GM21717 (cell line): ENCODE data around the gene MRPS35.

Experiments
- ATAC-seq: cut with Tn5 transposase; IDR thresholded peaks from one replicate; pipeline ENCODE4 v1.9.1; 2021; ENCODE audit warnings: mild to moderate bottlenecking, moderate library complexity; ENCODE audit not compliant: unreplicated experiment

The MRPS35 gene

GRCh38 chr12:27805238-27805637 is 94.6 kb downstream of the MRPS35 start:
- no peak for ATAC-seq
